Measurements from ENCODE around the gene DIRAS2. TPM values are rescaled to one million over a fixed set of nuclear protein-coding genes. Genes with fewer than 3 reads are reported as not detected.
"Not testable (repeated sequence)": the region's sequence is repeated elsewhere in the genome, so short reads cannot be mapped to it uniquely, and the experiment has no call there.

The DIRAS2 gene
- total RNA-seq, 1 experiment from 2014 or later, result 0.03 TPM

DNA sequence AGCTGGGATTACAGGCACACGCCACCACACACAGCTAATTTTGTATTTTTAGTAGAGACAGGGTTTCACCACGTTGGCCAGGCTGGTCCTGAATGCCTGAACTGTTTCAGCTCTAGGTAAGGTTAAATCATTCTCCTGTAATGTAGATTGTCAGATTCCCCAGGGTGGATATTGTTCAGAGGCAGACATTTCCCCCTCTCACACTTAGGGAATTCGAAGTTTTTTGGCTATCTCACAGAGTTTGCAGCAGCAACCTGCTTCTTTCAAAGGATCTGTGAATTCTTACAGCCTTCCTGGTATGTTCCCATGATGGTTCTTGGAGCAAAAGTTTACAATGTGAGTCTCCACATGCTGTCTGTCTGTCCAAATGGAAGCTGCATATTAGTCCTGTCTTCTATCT is 15.6 kb upstream of the DIRAS2 start:
- no peaks in the 10 kb centered on the region for H3K36me3 ChIP-seq (ENCODE audit: control insufficient read depth, insufficient read depth, low read length)
- ChIA-PET POLR2A (no interaction called here), CTCF (no interaction called here)
- no peak for TF ChIP-seq REST (IDR thresholded peaks at IDR 0.05; ENCODE audit: insufficient read depth in 1 of 2, low read depth in 2 of 2, low read length in 1 of 2)
- TF ChIP-seq CTCF (IDR thresholded peaks at IDR 0.05), result no peak
- no peak for TF ChIP-seq POLR2AphosphoS5 (IDR thresholded peaks at IDR 0.05; ENCODE audit: low read depth, low read length)
- TF ChIP-seq SIN3A (IDR thresholded peaks at IDR 0.05; ENCODE audit: borderline replicate concordance, insufficient read depth, low read depth, low read length), result no peak
- no peak for TF ChIP-seq TCF7L2 (IDR thresholded peaks at IDR 0.05; ENCODE audit: low read depth, low read length)
- intact Hi-C loops (cut with micrococcal nuclease; ENCODE audit: unreplicated experiment) (no loop called here), in situ Hi-C loops (cut with HindIII; ENCODE audit: low pct_unique_long_range_greater_than_20kb, low sequenced_read_pairs) (no loop called here)
- no peak overlapping the region for H3K27ac ChIP-seq (ENCODE audit: low read length)
- no peaks in the 10 kb centered on the region for H3K4me1 ChIP-seq (ENCODE audit: control insufficient read depth, insufficient read depth, low read length)
- no TSS peak for BruUV-seq (replicated peaks)
- ATAC-seq (no peak), DNase-seq (ENCODE audit: low read depth, low spot score) (no peak)
- no peaks in the 10 kb centered on the region for H3K27me3 ChIP-seq (ENCODE audit: control insufficient read depth, insufficient read depth, low read length)
- no peaks in the 10 kb centered on the region for H3K9me3 ChIP-seq (ENCODE audit: control insufficient read depth, insufficient read depth, low read depth, low read length)
- no peak overlapping the region for H3K4me3 ChIP-seq (ENCODE audit: low read depth in 2 of 2, low read length in 2 of 2)

GRCh38 chr9:90656876-90657275 is 14.3 kb upstream of the DIRAS2 start:
- intact Hi-C loops (cut with micrococcal nuclease; ENCODE audit: unreplicated experiment); H3K27ac ChIP-seq (ENCODE audit: low read length); CTCF ChIA-PET; H3K9me3 ChIP-seq (ENCODE audit: control insufficient read depth, insufficient read depth, low read depth, low read length); POLR2A ChIA-PET; H3K27me3 ChIP-seq (ENCODE audit: control insufficient read depth, insufficient read depth, low read length); H3K36me3 ChIP-seq (ENCODE audit: control insufficient read depth, insufficient read depth, low read length); BruUV-seq (replicated peaks); ATAC-seq; in situ Hi-C loops (cut with HindIII; ENCODE audit: low pct_unique_long_range_greater_than_20kb, low sequenced_read_pairs); H3K4me1 ChIP-seq (ENCODE audit: control insufficient read depth, insufficient read depth, low read length); H3K4me3 ChIP-seq (ENCODE audit: low read depth in 2 of 2, low read length in 2 of 2); DNase-seq (ENCODE audit: low read depth, low spot score): not testable (repeated sequence)

GRCh38 chr9:90651246-90651645 is 8.6 kb upstream of the DIRAS2 start:
- TF ChIP-seq REST (IDR thresholded peaks at IDR 0.05; ENCODE audit: insufficient read depth in 1 of 2, low read depth in 2 of 2, low read length in 1 of 2), result no peak
- no peak for TF ChIP-seq TCF7L2 (IDR thresholded peaks at IDR 0.05; ENCODE audit: low read depth, low read length)
- TF ChIP-seq POLR2AphosphoS5 (IDR thresholded peaks at IDR 0.05; ENCODE audit: low read depth, low read length), result no peak
- no peak for TF ChIP-seq CTCF (IDR thresholded peaks at IDR 0.05)
- TF ChIP-seq SIN3A (IDR thresholded peaks at IDR 0.05; ENCODE audit: borderline replicate concordance, insufficient read depth, low read depth, low read length), result no peak
- no TSS peak for BruUV-seq (replicated peaks)
- intact Hi-C loops (cut with micrococcal nuclease; ENCODE audit: unreplicated experiment), result no loop called here
- ATAC-seq (no peak), DNase-seq (ENCODE audit: low read depth, low spot score) (no peak)
- H3K36me3 ChIP-seq (ENCODE audit: control insufficient read depth, insufficient read depth, low read length), result no peaks in the 10 kb centered on the region
- no peaks in the 10 kb centered on the region for H3K27me3 ChIP-seq (ENCODE audit: control insufficient read depth, insufficient read depth, low read length)
- no peak overlapping the region for H3K4me3 ChIP-seq (ENCODE audit: low read depth in 2 of 2, low read length in 2 of 2)
- CTCF ChIA-PET, result interaction anchor here (0.6 kb wide), 1 partner anchor 397 kb away, joined by 3 read pairs; no protein-coding TSS in a partner anchor
- no peak overlapping the region for H3K27ac ChIP-seq (ENCODE audit: low read length)
- H3K4me1 ChIP-seq (ENCODE audit: control insufficient read depth, insufficient read depth, low read length), result no peaks in the 10 kb centered on the region
- in situ Hi-C loops (cut with HindIII; ENCODE audit: low pct_unique_long_range_greater_than_20kb, low sequenced_read_pairs), result no loop called here
- POLR2A ChIA-PET, result no interaction called here
- no peaks in the 10 kb centered on the region for H3K9me3 ChIP-seq (ENCODE audit: control insufficient read depth, insufficient read depth, low read depth, low read length)

Data from Panc1 (cell line).